HEK293T (cell line): ENCODE data around the gene SGCA.

Experiments used
- CTCF ChIA-PET: fragments of 350-600 bp; formaldehyde crosslinking; extraction: SDS; loops from one replicate; lab custom pipeline; 2021; ENCODE audit warnings: antibody characterized with exemption, inconsistent platforms; lab: Yijun Ruan, JAX
- POLR2A ChIA-PET: fragments of 350-600 bp; formaldehyde crosslinking; extraction: SDS; loops from one replicate; lab custom pipeline; 2020; ENCODE audit warnings: antibody characterized with exemption, inconsistent platforms; lab: Yijun Ruan, JAX
- DNase-seq: peaks from one replicate; pipeline ENCODE4 v3.0.0; 2012; ENCODE audit warnings: mixed read lengths; ENCODE audit errors: extremely low spot score
- ARNT ChIP-seq: fragments of 450-650 bp; IDR thresholded peaks from 2 replicates; pipeline ENCODE4 v1.6.1; 2017; ENCODE audit warnings: mild to moderate bottlenecking
- BHLHE40 ChIP-seq: fragments of 450-650 bp; IDR thresholded peaks from 2 replicates; pipeline ENCODE4 v1.6.1; 2016; ENCODE audit warnings: mild to moderate bottlenecking, moderate library complexity, borderline replicate concordance
- CTBP1 ChIP-seq: fragments of 450-650 bp; IDR thresholded peaks from 2 replicates; pipeline ENCODE4 v1.6.1; 2016; ENCODE audit warnings: borderline replicate concordance
- ELF4 ChIP-seq: fragments of 450-650 bp; IDR thresholded peaks from 2 replicates; pipeline ENCODE4 v1.6.1; 2017; ENCODE audit warnings: antibody characterized with exemption
- FOXA1 ChIP-seq: fragments of 450-650 bp; IDR thresholded peaks from 2 replicates; pipeline ENCODE4 v1.6.1; 2016; ENCODE audit warnings: mild to moderate bottlenecking
- FOXK2 ChIP-seq: fragments of 450-650 bp; IDR thresholded peaks from 2 replicates; pipeline ENCODE4 v1.6.1; 2016; ENCODE audit warnings: mild to moderate bottlenecking
- FOXM1 ChIP-seq: fragments of 450-650 bp; IDR thresholded peaks from 2 replicates; pipeline ENCODE4 v1.6.1; 2017; ENCODE audit warnings: mild to moderate bottlenecking, borderline replicate concordance
- HDGF ChIP-seq: fragments of 450-650 bp; IDR thresholded peaks from 2 replicates; pipeline ENCODE4 v1.6.1; 2017; ENCODE audit warnings: antibody characterized with exemption, borderline replicate concordance
- L3MBTL2 ChIP-seq: fragments of 450-650 bp; conservative IDR thresholded peaks from 2 replicates; pipeline ENCODE4 v1.6.1; 2016; ENCODE audit warnings: mild to moderate bottlenecking
- LEF1 ChIP-seq: fragments of 450-650 bp; IDR thresholded peaks from 2 replicates; pipeline ENCODE4 v1.6.1; 2017; ENCODE audit warnings: mild to moderate bottlenecking, borderline replicate concordance
- NFRKB ChIP-seq: fragments of 450-650 bp; IDR thresholded peaks from 2 replicates; pipeline ENCODE4 v1.6.1; 2016; ENCODE audit warnings: mild to moderate bottlenecking, moderate library complexity
- SP1 ChIP-seq: fragments of 450-650 bp; IDR thresholded peaks from 2 replicates; pipeline ENCODE4 v1.6.1; 2017
- SUZ12 ChIP-seq: fragments of 450-650 bp; IDR thresholded peaks from 2 replicates; pipeline ENCODE4 v1.6.1; 2016; ENCODE audit warnings: mild to moderate bottlenecking
- TARDBP ChIP-seq: fragments of 450-650 bp; IDR thresholded peaks from 2 replicates; pipeline ENCODE4 v1.6.1; 2016
- ZNF384 ChIP-seq: fragments of 450-650 bp; IDR thresholded peaks from 2 replicates; pipeline ENCODE4 v1.6.1; 2016
- TF ChIP-seq, protein P1 (sequence below): fragments of 450-650 bp; IDR thresholded peaks from 2 replicates; pipeline ENCODE4 v1.6.1; 2016

Gene SGCA

DNA sequence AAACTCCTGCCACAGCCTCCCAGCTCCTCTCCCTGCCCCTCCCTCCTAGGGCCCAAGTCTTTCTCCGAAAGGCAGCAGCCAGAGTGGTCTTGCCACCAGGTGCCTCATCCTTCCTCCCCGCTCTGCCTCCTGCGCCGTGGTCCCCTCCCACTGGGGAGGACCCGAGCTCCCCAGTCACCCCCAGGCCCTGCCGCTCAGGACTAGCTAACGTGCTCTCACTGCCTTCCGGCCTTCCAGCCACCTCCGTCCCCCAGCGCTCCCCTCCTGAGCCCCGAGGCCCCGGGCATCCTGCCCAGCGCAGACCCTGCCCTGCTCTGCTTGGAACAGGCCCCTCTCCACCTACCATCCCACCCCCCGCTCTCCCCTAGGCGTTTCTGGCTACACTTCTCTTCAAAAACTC lies 55.0 kb downstream of the SGCA start:
- CTCF ChIA-PET, result interaction anchor here (0.8 to 2.0 kb wide), 2 partner anchors 19 to 82 kb away, joined by 4 to 7 read pairs; partner anchors contain the start of gene COL1A1
- POLR2A ChIA-PET, result interaction anchor here (1.1 kb wide), 1 partner anchor 60 kb away, joined by 5 read pairs; no protein-coding TSS in a partner anchor
- TF ChIP-seq TARDBP (no peak), LEF1 (no peak), ELF4 (no peak), CTBP1 (no peak), FOXK2 (no peak), FOXA1 (no peak), NFRKB (no peak), L3MBTL2 (no peak), SP1 (no peak), BHLHE40 (no peak), HDGF (no peak), SUZ12 (no peak), ARNT (no peak), ZNF384 (no peak), FOXM1 (no peak)
- TF ChIP-seq, protein P1, sequence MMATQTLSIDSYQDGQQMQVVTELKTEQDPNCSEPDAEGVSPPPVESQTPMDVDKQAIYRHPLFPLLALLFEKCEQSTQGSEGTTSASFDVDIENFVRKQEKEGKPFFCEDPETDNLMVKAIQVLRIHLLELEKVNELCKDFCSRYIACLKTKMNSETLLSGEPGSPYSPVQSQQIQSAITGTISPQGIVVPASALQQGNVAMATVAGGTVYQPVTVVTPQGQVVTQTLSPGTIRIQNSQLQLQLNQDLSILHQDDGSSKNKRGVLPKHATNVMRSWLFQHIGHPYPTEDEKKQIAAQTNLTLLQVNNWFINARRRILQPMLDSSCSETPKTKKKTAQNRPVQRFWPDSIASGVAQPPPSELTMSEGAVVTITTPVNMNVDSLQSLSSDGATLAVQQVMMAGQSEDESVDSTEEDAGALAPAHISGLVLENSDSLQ, result no peak
- DNase-seq, result no peak

GRCh38 chr17:50221266-50221863 lies 55.6 kb downstream of the SGCA start:
- POLR2A ChIA-PET, result interaction anchor here (1.1 kb wide), 1 partner anchor 60 kb away, joined by 5 read pairs; no protein-coding TSS in a partner anchor
- TF ChIP-seq LEF1 (no peak), CTBP1 (no peak), FOXK2 (no peak), BHLHE40 (no peak), ZNF384 (no peak), ELF4 (no peak), SP1 (no peak), ARNT (no peak), NFRKB (no peak), HDGF (no peak), TARDBP (no peak), SUZ12 (no peak), L3MBTL2 (no peak)
- TF ChIP-seq, protein P1, result no peak
- CTCF ChIA-PET, result no interaction called here
- DNase-seq, result no peak

- TF ChIP-seq ZNF384 (no peak), FOXM1 (no peak), FOXA1 (no peak), BHLHE40 (no peak), CTBP1 (no peak)
- no peak for DNase-seq
- ChIA-PET CTCF (interaction anchor here (1.1 kb wide), 1 partner anchor 26 kb away, joined by 4 read pairs; no protein-coding TSS in a partner anchor), POLR2A (no interaction called here)
These were observed 56.2 kb downstream of the SGCA start for GRCh38 chr17:50221864-50222545.

DNA sequence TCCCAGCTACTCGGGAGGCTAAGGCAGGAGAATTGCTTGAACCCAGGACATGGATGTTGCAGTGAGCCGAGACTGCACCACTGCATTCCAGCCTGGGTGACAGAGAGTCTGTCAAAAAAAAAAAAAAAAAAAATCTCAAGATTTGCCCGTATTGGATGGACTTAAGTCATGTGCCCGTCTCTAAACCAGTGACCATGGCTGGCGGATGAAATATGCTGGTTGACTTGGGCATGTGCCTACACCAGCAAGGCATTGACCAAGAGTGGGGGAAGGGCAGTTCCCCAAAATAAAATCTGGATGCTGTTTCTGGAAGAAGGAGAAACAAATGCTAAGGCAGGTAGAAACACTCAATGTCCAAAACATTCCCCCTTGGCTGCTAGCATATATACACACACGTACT lies 57.1 kb downstream of the SGCA start:
- TF ChIP-seq FOXM1 (no peak), HDGF (no peak), SP1 (no peak), FOXK2 (no peak), ZNF384 (no peak), LEF1 (no peak), L3MBTL2 (no peak), ARNT (no peak), ELF4 (no peak), TARDBP (no peak)
- CTCF ChIA-PET, result interaction anchor here (1.1 kb wide), 1 partner anchor 27 kb away, joined by 4 read pairs; no protein-coding TSS in a partner anchor
- no peak for DNase-seq
- POLR2A ChIA-PET, result no interaction called here
